NOMO-1 treated with dmso at 0.1 percent for 144 hours (cell line): ENCODE results near the gene ALG6.

ENCODE experiments used
- DNase-seq: peaks from one replicate; lab custom pipeline; 2025; ENCODE audit not compliant: unreplicated experiment; lab: John Stamatoyannopoulos, UW

ALG6 gene

DNA sequence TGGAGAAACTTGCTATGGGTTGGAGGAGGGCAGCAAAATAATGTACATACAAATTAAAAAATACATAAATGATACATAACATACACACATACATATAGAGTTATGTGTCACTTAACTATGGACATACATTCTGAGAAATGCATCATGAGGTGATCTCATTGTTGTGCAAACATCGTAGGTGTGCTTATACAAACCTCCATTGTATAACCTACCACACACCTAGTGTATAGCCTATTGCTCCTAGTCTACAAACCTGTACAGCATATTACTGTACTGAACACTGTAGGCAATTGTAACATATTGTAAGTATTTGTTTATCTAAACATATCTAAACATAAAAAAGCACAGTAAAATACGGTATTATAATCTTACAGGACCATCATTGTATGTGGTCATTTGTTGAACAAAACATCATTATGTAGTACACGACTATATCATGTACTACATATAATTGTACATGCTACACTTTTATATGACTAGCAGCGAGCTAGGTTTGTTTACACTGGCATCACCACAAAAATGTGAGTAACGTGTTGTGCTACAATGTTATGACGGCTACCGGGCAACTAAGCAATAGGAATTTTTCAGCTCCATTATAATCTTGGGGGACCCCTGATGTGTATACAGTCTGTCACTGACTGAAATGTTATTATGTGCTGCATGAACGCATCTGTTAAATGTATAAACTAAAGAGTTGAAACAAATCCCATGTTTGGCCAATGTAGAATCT, 120.1 kb downstream of the ALG6 start:
- DNase-seq, result no peak
